ENCODE data around the gene EIF4ENIF1.
A peak's percentile ranks its signal among the peaks of the same experiment; 100 is the strongest.
"Not testable (repeated sequence)": the region's sequence is repeated elsewhere in the genome, so short reads cannot be mapped to it uniquely, and the experiment has no call there.

Gene EIF4ENIF1, protein sequence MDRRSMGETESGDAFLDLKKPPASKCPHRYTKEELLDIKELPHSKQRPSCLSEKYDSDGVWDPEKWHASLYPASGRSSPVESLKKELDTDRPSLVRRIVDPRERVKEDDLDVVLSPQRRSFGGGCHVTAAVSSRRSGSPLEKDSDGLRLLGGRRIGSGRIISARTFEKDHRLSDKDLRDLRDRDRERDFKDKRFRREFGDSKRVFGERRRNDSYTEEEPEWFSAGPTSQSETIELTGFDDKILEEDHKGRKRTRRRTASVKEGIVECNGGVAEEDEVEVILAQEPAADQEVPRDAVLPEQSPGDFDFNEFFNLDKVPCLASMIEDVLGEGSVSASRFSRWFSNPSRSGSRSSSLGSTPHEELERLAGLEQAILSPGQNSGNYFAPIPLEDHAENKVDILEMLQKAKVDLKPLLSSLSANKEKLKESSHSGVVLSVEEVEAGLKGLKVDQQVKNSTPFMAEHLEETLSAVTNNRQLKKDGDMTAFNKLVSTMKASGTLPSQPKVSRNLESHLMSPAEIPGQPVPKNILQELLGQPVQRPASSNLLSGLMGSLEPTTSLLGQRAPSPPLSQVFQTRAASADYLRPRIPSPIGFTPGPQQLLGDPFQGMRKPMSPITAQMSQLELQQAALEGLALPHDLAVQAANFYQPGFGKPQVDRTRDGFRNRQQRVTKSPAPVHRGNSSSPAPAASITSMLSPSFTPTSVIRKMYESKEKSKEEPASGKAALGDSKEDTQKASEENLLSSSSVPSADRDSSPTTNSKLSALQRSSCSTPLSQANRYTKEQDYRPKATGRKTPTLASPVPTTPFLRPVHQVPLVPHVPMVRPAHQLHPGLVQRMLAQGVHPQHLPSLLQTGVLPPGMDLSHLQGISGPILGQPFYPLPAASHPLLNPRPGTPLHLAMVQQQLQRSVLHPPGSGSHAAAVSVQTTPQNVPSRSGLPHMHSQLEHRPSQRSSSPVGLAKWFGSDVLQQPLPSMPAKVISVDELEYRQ

DNA sequence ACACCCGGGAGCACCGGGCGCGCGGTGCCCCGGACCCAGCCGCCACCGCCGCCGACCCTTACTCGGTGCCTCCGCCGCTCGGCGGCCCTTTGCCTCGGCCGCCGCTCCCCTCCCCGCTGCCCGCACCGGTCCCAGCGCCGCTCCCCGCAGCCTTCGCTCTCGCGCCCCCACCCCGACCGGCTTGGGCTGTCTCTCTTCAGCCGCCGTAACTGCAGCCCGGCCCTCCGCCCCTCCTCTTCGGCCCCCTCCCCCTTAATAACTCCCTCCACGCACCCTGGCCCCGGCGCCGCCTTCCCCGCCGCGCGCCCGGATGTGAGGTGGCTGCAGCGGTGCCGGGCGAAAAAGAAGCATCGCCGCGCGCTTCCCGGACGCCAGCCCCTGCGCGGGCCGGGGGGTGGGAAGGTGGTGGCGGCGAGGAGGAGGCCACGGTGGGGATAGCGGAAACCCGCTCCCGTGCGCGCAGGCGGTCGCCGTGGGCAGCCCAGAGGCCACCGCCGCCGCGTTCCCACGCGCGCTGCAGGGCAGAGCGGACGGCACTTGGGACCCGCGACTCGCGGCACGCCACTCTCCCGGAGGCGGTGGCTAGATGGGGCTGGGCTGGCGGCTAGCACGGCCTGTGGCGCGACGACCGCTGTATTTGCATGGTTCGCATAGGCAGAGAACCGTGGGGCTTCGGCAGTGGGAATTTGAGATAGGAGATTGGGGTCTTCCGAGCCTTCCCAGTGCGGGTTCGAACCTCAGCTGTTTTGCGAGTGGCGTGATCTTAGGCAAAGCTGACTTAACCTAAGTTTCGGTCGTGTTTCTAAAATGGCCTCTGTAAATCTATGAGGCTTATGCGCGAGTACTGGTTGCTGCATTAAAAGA is at the start of gene EIF4ENIF1:
TSS of gene EIF4ENIF1 (minus strand) at position 211 of the 864 bp plus-strand sequence. CDS start 1,124 bp downstream, outside the sequence.
- peak; percentile 93 for DNase-seq

- DNase-seq, result no peak
These were observed 49.2 kb upstream of the EIF4ENIF1 start for GRCh38 chr22:31538815-31539214.

GRCh38 chr22:31537019-31537535 is 47.4 kb upstream of the EIF4ENIF1 start:
- DNase-seq, result no peak

DNA sequence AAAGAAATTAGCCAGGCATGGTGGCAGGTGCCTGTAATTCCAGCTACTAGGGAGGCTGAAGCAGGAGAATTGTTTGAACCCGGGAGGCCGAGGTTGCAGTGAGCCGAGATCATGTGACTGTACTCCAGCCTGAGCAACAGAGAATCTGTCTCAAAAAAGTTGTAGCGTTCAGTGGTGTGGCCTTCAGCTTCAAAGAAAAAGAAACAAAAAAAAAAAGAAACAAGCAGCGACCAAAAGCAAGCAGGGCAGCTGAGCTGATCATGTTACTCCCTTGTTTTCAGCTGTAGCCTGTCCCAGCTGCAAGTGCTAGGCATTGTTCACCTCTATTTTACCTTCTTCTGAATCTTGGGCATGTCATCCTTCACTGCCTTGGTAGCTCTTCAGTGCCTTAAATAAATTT is 43.7 kb upstream of the EIF4ENIF1 start:
- no peak for DNase-seq

GRCh38 chr22:31532060-31532459 is 42.4 kb upstream of the EIF4ENIF1 start:
- DNase-seq, result no peak

DNA sequence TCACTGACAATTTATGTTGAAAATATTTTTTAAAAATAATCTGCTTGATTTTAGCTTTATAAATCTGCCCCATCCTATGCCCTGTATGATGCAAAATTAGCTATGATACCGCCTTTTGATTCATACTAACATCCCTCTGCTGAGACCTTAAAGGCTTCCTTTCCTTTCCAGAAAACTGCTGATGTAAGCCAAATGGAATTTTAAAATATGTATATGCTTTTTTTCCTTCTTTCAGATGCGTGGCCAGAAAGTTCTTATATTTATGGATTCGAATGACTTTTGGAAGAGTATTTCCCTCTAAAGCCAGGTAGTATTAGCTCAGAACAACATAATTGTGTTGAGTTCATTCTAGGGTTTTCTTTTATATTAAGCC is 41.2 kb upstream of the EIF4ENIF1 start:
- DNase-seq, result no peak

DNA sequence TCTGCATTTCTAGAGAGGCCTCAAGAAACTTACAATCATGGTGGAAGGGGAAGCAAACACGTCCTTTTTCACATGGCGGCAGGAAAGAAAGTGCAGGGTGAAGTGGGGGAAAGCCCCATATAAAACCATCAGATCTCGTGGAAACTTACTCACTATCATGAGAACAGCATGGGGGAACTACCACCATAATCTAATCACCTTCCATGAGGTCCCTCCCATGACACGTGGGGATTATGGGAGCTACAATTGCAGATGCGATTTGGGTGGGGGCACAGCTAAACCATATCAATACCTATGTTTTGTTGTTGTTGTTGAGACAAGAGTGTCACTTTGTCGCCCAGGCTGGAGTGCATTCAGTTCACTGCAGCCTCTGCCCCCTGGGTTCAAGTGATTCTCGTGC is 36.6 kb upstream of the EIF4ENIF1 start:
- DNase-seq, result no peak

DNA sequence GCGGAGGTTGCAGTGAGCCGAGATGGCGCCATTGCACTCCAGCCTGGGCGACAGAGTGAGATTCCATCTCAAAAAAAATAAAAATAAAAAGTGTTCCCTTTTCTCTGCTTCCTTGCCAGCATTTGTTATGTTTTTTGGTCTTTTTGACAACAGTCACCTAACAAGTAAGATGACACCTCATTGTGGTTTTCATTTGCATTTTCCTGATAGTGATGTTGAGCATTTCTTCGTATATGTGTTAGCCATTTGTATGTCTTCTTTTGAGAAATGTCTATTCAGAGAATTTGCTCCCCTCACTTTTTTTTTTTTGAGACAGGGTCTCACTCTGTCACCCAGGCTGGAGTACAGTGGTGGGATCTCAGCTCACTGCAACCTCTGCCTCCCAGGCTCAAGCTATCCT is 34.5 kb upstream of the EIF4ENIF1 start:
- not testable (repeated sequence) for DNase-seq

- no peak for DNase-seq
These were observed 30.4 kb upstream of the EIF4ENIF1 start for GRCh38 chr22:31520051-31520450.

DNA sequence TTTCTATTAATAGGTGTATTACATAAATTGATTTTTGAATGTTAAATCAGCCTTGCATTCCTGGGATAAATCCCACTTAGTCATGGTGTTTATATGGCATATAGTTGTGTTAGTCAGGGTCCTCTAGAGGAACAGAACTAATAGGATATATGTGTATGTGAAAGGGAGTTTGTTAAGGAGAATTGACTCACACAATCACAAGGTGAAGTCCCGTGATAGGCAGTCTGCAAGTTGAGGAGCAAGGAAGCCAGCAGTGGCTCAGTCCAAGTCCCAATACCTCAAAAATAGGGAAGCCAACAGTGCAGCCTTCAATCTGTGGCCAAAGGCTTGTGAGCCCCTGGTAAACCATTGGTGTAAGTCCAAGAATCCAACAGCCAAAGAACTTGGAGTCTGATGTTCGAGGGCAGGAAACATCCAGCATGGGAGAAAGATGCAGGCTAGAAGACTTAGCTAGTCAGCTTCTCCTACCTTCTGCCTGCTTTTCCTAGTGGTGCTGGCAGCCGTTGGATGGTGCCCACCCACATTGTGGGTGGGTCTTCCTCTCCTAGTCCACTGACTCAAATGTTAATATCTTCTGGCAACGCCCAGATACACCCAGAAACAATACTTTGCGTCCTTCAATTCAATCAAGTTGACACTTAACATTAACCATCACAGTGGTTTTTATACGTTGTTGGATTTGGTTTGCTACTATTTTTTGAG is 19.6 kb upstream of the EIF4ENIF1 start:
- DNase-seq, result no peak

DNA sequence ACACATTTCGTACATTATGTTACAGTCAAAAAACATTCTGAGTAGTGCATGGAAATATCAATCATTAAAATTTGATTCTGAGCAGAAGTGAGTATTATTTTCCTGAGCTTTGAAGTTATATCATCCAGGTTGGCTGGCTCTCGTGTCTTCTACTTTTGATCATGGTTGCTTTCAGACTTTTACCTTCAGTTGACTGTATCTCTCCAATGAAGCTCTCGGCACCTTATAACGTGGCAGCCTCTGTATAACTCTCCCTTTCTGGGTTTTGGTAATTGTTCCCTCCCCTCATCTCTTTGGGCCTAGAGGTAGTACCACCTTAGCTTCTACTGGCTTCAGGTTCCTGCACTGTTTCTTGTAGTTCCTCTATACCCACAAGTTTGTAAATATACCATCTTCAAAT is 18.9 kb upstream of the EIF4ENIF1 start:
- DNase-seq, result no peak

- DNase-seq, result not testable (repeated sequence)
These were observed 17.9 kb upstream of the EIF4ENIF1 start for GRCh38 chr22:31507517-31507916.

DNA sequence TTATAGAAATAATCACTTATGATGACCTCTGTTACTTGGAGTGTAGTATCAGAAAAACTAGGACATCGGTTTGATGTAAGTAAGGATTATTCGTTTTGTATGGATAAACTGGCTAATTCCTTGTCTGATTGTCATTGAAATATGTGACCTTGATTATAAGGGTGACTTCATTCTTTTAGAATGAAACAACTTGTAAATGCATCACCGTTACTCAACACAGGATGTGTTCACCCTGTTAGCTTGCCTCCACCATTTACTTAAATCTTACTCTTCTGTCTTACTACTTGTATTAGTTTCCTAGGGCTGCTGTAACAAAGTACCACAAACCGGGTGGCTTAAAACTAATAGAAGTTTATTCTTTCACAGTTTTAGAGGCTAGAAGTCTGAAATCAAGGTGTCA is 14.6 kb upstream of the EIF4ENIF1 start:
- DNase-seq, result no peak

- no peak for DNase-seq
These were observed 13.7 kb upstream of the EIF4ENIF1 start for GRCh38 chr22:31503211-31503964.

GRCh38 chr22:31501738-31502137 is 12.1 kb upstream of the EIF4ENIF1 start:
- no peak for DNase-seq

DNA sequence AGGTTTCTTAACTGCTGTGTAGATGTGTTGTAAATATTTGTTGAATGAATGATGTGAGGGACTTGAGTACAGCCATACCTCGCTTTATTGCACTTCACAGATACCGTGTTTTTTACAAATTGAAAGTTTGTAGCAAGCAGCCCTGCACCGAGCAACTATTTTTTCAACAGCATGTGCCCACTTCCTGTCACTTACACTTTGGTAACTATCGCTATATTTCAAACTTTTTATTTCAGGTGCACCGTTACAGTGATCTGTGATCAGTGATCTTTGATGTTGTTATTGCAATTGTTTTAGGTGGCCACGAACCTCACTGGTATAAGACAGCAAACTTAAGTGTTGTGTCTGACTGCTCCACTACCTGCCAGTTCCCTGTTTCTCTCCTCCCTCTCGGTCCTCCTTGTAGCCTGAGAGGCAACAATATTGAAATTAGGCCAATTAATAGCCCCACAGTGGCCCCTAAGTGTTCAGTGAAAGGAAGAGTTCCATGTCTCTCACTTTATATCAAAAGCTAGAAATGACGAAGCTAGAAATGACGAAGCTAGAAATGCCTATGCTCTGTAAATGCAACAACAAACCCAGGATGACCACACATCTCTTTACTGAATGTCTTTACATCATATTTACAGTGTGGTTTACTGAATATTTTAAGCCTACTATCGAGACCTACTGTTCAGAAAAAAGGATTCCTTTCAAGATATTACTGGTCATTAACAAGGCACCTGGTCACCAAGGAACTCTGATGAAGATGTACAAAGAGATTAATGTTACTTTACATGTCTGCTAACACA is 7.7 kb upstream of the EIF4ENIF1 start:
- no peak for DNase-seq

DNA sequence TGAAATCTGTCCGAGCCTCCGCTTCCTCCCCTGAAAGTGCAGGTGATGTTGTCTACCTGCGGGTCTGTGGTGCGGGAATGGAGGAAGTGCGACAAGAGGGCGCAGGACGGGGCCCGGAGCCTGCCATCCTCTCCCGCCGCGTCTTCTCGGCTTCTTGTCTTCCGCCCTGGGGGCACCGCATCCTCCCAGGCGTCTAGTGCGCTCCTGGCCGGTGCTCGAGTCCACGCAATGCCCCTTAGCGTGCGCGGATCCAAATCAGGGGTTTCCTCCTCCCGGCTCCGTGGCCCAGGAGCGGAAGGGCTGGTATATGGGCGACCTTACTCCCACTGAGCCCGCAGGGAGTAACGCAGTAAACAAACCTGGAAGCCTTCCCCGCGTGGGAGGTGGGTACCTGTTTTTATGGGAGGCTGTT is 7.1 kb upstream of the EIF4ENIF1 start:
- no peak for DNase-seq

GRCh38 chr22:31496007-31496734 is 6.5 kb upstream of the EIF4ENIF1 start, which contains the start of gene SFI1:
SFI1 (plus strand) TSS chr22:31496536; CDS start chr22:31508285, 11,749 bp downstream.
- peak; percentile 95 for DNase-seq

DNA sequence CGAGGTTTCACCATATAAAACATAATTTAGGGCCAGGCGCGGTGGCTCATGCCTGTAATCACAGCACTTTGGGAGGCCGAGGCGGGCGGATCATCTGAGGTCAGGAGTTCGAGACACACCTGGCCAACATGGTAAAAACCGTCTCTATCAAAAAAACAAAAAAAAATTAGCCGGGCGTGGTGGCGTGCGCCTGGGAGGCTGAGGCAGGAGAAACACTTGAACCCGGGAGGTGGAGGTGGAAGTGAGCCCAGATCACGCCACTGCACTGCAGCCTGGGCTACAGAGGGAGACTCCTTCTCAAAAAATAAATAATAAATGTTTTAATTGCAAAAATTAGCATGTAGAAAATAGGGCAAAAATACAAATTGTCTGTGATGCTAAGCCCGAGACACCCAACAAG is 5.7 kb upstream of the EIF4ENIF1 start:
- DNase-seq, result no peak

Measured in femur (tissue), 1 donor.